Stomach smooth muscle (tissue), 2 donors: ENCODE data around the gene SYNDIG1.

Experiments used
- H3K27ac ChIP-seq: one replicate; pipeline ENCODE4 v1.7.0; 2013; ENCODE audit warnings: mild to moderate bottlenecking, low read length, inconsistent platforms
- H3K27me3 ChIP-seq, 2 donors: one replicate each; pipeline ENCODE4 v1.7.0; 2013; ENCODE audit warnings: low read length in 2 of 2; ENCODE audit not compliant: insufficient read depth in 2 of 2, control insufficient read depth in 1 of 2
- H3K36me3 ChIP-seq, 2 donors: one replicate each; pipeline ENCODE4 v1.7.0; 2013; ENCODE audit warnings: low read length in 2 of 2; ENCODE audit not compliant: control insufficient read depth in 2 of 2, insufficient read depth in 2 of 2
- H3K4me1 ChIP-seq: one replicate; pipeline ENCODE4 v1.7.0; 2013; ENCODE audit warnings: low read length; ENCODE audit not compliant: control insufficient read depth, insufficient read depth
- H3K4me3 ChIP-seq, 2 donors: one replicate each; pipeline ENCODE4 v1.7.0; 2013; ENCODE audit warnings: low read length in 2 of 2
- H3K9ac ChIP-seq, 2 donors: one replicate each; pipeline ENCODE4 v1.7.0; 2013; ENCODE audit warnings: low read length in 2 of 2, mild to moderate bottlenecking in 1 of 2
- H3K9me3 ChIP-seq, 2 donors: one replicate each; pipeline ENCODE4 v1.7.0; 2013; ENCODE audit warnings: low read length in 2 of 2; ENCODE audit not compliant: control insufficient read depth in 2 of 2
- donor health status: healthy.
- donor health status: Pancreatic carcinoma.

SYNDIG1 gene

GRCh38 chr20:24493181-24493580 is 23.8 kb downstream of the SYNDIG1 start:
- Histone ChIP-seq H3K27me3 (no peaks in the 10 kb centered on the region), H3K4me3 (no peak overlapping the region), H3K27ac (no peak overlapping the region), H3K36me3 (no peaks in the 10 kb centered on the region), H3K9me3 (no peaks in the 10 kb centered on the region), H3K9ac (no peak overlapping the region), H3K4me1 (no peaks in the 10 kb centered on the region)

GRCh38 chr20:24493661-24494459 is 24.4 kb downstream of the SYNDIG1 start:
- Histone ChIP-seq H3K9ac (no peak overlapping the region), H3K27ac (no peak overlapping the region), H3K9me3 (no peaks in the 10 kb centered on the region), H3K4me1 (no peaks in the 10 kb centered on the region), H3K4me3 (no peak overlapping the region), H3K36me3 (no peaks in the 10 kb centered on the region), H3K27me3 (no peaks in the 10 kb centered on the region)

DNA sequence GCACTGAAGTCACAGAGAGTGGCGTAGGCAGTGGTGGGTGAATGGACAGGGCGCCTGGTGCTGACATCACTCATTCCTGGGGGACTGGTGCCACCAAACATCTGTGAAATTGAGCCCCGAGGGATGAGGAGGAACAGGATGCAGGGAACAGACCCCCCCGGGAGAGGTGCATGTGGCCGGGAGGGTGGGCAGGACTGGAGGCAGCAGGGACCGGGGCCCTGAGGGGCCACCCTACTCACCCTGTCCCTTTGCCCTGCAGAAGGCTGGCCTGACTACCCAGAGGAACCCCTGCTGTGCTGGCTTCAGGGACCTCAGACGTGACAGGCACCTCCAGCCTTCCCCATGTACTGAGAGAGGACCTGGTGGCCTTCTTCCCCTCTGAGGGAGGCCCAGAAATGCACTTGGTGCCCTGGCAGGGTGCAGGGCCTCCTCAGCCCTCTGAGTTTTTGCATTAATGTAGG is 25.1 kb downstream of the SYNDIG1 start:
- no peak overlapping the region for H3K4me3 ChIP-seq
- H3K9me3 ChIP-seq: no peaks in the 10 kb centered on the region
- no peak overlapping the region for H3K27ac ChIP-seq
- H3K36me3 ChIP-seq: no peaks in the 10 kb centered on the region
- no peaks in the 10 kb centered on the region for H3K27me3 ChIP-seq
- H3K9ac ChIP-seq: no peak overlapping the region
- H3K4me1 ChIP-seq: no peaks in the 10 kb centered on the region

GRCh38 chr20:24495266-24495665 is 25.8 kb downstream of the SYNDIG1 start:
- H3K4me3 ChIP-seq: no peak overlapping the region
- no peaks in the 10 kb centered on the region for H3K36me3 ChIP-seq
- no peak overlapping the region for H3K27ac ChIP-seq
- H3K4me1 ChIP-seq: no peaks in the 10 kb centered on the region
- H3K9ac ChIP-seq: no peak overlapping the region
- no peaks in the 10 kb centered on the region for H3K9me3 ChIP-seq
- no peaks in the 10 kb centered on the region for H3K27me3 ChIP-seq

DNA sequence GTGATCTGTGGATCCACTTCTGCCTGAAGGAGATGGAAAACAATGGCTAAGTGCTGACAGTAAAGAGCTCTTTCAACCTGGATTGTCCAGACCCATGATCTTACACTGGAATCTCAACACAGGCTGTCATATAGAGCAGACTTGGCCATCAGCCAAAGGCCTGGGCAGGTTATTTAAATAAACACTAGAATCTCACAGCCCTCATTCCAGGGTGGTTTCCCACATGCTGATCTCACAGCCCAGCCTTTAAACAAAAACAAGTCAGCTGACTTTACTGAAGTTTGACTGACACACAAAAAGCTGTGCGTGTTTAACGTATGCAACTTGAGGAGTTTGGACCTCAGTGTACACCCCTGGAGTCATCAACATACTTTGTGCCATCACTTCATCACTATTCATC is 28.4 kb downstream of the SYNDIG1 start:
- Histone ChIP-seq H3K9me3 (no peaks in the 10 kb centered on the region), H3K27ac (no peak overlapping the region), H3K27me3 (no peaks in the 10 kb centered on the region), H3K9ac (no peak overlapping the region), H3K4me1 (no peaks in the 10 kb centered on the region), H3K4me3 (no peak overlapping the region), H3K36me3 (no peaks in the 10 kb centered on the region)

GRCh38 chr20:24498641-24499040 is 29.2 kb downstream of the SYNDIG1 start:
- Histone ChIP-seq H3K4me1 (no peaks in the 10 kb centered on the region), H3K27me3 (no peaks in the 10 kb centered on the region), H3K36me3 (no peaks in the 10 kb centered on the region), H3K9ac (no peak overlapping the region), H3K4me3 (no peak overlapping the region), H3K27ac (no peak overlapping the region), H3K9me3 (no peaks in the 10 kb centered on the region)

DNA sequence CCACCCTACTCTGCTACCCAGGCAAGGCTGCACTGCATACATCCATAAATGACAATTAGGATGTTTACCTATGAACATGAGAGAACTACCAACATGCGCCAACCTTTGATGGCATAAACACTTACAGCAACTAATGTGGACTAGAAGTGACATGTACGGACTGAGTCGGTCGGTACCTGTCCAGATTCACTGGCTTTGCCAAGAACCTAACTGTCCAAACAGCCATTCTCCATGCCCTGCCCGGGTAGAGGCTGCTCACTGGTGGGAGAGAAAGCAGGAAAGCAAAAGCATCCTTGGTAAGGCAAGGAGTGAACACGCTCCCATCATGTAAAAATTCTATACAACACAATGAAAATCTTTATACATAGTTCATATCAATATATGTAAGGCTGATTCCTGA is 30.0 kb downstream of the SYNDIG1 start:
- H3K9ac ChIP-seq: no peak overlapping the region
- H3K36me3 ChIP-seq: no peaks in the 10 kb centered on the region
- H3K27me3 ChIP-seq: no peaks in the 10 kb centered on the region
- no peaks in the 10 kb centered on the region for H3K9me3 ChIP-seq
- no peak overlapping the region for H3K4me3 ChIP-seq
- no peak overlapping the region for H3K27ac ChIP-seq
- H3K4me1 ChIP-seq: no peaks in the 10 kb centered on the region

DNA sequence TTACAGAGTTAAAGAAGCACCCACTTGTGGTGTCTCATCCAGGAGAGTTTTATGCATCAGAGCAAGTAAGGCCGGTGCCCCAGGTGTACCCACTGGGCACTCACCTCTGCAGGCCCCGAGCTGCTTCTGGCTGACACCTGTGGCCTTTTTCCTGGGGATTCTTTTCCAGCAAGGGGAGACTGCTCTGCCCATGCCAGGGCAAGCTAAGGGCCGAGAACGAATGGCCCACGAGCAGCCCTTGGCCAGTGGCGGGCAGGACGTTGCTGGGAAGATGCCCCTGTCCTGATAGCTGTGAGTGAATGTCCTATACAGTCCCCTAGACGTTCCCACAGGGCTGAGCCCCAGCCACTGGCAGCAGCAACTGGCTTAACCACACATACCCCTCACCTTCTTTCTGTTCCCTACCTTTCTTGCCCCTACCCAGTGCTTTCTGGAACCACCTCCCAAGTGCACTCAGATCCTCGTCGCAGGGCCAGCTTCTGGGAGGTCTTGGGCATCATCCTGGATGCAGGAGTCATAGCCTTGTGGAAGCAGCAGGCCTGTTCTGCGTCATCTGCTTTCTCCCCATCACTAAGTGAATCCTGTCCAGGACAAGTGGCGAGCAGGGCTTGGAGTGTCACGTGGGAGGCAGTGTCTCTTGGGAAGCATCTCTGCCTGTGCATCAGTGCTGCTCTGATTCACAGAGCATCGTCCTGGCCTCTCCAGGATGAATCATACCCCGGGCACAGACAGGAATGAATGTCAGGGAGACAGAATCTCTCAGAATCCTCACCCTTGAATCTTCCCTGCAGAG is 32.5 kb downstream of the SYNDIG1 start:
- Histone ChIP-seq H3K9me3 (no peaks in the 10 kb centered on the region), H3K36me3 (no peaks in the 10 kb centered on the region), H3K9ac (no peak overlapping the region), H3K27ac (no peak overlapping the region), H3K4me3 (no peak overlapping the region), H3K27me3 (peaks cover 0 to 3% of the 10 kb centered on the region in 2 donors), H3K4me1 (no peaks in the 10 kb centered on the region)

GRCh38 chr20:24502661-24503060 is 33.2 kb downstream of the SYNDIG1 start:
- Histone ChIP-seq H3K36me3 (no peaks in the 10 kb centered on the region), H3K9me3 (no peaks in the 10 kb centered on the region), H3K4me1 (no peaks in the 10 kb centered on the region), H3K9ac (no peak overlapping the region), H3K27me3 (peaks cover 0 to 3% of the 10 kb centered on the region in 2 donors), H3K4me3 (no peak overlapping the region), H3K27ac (no peak overlapping the region)

DNA sequence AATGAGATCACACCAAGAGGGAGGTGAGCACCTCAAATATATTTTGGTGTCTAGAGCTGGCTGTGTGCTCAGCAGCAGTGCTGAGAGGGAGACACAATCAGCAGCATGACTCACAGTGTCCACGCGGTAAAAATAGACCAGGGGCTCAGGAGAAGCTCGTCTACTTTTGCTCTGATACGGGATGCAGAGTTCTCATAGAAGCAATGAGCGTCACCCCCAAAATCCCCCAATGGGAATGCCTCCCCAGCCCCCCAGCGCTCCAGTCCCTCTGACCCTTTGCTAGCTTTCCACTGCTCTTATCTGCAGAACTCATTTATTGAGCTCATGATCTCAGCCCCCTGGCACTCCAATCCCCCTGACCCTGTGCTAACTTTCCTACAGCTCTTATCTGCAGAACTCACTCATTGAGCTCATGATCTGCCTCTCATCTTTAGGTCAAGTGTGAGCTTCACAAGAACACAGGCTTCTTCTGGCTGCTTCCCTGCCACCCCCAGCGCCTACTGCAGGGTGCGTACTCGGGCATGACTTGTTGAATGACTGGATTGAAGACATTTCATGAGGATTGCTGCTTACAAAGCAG is 34.0 kb downstream of the SYNDIG1 start:
- Histone ChIP-seq H3K9ac (no peak overlapping the region), H3K4me3 (no peak overlapping the region), H3K36me3 (no peaks in the 10 kb centered on the region), H3K27ac (no peak overlapping the region), H3K4me1 (no peaks in the 10 kb centered on the region), H3K9me3 (no peaks in the 10 kb centered on the region), H3K27me3 (peaks cover 0 to 3% of the 10 kb centered on the region in 2 donors)
